NCI-H2107 treated with DMSO at 0.1 percent for 48 hours (cell line): ENCODE results near the gene HLA-F.

ENCODE experiments used
- DNase-seq: peaks from one replicate; lab custom pipeline; 2025; ENCODE audit not compliant: unreplicated experiment; lab: John Stamatoyannopoulos, UW

HLA-F gene

DNA sequence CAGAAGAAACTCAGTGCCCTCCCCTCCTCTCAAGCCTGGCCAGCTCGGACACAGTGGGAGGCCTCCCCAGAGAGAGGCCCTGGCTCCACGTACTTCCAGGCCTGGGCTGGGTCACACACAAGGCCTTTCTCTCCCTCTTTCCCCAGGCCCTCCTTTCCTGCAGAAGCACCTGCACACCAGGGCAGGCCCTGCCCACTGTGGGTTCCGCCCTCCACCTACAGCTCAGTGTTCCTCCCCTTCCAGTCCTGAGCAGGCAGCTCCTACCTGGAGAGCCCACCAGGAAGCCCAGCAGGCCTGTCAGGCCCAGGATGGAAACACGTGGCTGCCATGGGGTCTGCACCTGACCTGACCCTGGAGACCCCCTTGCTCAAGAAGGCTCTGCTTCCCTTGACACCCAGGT lies 18.9 kb downstream of the HLA-F start:
- DNase-seq, result no peak

DNA sequence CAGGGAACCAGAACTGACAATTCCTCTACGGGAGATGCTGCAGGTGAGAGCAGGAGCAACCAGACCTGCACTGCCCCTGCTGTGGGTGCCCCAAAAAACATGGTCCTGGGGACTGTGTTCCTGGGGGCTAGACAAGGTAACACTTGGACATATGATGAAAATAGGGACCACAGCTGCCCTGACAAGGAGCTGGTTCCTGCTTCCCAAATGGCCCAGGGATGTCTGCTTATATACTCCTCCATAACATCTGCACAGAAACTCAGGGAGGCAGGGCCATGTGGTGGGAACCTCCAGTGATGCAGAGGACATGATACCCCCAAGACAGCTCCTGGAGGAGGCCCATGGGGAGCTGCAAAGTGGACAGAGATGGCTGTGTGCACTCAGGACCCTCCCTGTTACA lies 19.8 kb downstream of the HLA-F start:
- no peak for DNase-seq

DNA sequence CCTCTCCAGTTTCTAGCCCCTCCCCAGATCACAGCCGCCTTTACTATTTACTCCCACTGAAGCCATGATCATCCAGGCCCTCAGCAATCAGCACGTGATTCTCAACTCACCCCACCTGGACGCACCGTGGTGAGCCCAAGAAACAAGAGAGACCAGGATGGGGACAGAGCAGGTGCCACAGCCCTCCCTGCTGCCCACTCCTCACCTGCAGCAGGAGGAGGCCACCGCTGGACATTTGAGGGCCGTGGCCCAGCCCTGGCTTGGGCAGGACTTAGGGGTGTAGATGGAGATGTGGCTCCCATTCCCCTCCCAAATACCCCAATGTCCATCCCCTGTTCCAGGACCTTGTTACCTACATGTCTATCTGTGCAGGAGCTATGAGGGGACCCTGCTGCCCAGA lies 20.3 kb downstream of the HLA-F start:
- no peak for DNase-seq

DNA sequence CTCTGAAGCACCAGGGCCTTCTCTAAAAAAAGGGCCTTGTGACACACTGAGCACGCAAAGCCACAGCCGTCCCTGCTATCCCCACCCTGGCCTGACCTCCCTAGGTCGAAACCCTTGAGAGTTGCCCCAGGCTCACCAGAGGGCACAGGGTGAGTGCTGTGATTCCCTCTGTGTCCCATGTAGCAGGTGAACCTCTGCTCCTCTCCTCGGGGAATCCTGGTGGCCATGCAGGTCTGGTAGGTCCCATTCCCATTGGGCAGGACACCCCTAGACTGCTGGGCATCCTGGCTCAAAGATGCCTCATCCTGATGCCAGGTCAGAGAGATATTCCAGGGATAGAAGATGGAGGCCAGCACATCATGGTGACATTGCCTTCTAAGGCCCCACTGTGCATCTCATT lies 20.9 kb downstream of the HLA-F start:
- no peak for DNase-seq

DNA sequence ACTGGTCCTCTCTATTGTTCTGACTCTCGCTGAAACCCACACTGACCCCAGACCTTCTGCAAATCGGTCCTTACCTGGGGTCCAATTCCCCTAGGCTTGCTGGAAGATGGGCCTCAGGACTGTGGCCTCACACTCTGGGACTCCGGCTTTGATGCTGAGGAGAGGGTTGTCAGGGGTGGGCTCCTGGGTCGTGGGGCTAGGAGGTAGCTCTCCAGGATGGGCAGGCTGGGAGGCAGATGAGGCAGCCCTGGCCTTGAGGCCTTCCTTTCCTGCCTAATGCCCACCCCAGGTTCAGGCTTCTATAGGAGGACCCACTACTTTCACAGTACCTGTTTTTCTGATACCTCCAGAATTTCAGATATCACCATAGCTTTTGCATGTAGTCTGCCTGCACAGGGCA lies 21.4 kb downstream of the HLA-F start:
- no peak for DNase-seq

DNA sequence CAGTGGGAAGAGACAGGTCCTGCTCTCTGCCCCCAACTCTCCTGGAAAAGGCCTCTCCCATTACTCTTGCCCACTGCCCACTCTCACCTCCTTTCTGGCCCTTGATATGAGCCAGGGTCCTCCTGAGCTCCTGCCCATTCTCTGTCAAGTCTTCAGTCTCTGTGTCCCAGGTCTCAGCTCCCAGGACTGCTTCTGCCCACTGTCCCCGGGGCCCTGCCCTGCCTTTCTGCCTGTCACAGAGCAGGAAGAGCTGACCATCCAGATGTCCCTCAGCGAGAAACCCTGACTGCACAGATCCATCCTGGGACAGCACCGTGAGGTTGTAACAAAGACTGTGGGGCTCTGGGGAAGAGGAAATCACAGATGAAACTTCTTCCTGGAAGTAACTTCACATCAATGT lies 22.2 kb downstream of the HLA-F start:
- DNase-seq, result no peak

DNA sequence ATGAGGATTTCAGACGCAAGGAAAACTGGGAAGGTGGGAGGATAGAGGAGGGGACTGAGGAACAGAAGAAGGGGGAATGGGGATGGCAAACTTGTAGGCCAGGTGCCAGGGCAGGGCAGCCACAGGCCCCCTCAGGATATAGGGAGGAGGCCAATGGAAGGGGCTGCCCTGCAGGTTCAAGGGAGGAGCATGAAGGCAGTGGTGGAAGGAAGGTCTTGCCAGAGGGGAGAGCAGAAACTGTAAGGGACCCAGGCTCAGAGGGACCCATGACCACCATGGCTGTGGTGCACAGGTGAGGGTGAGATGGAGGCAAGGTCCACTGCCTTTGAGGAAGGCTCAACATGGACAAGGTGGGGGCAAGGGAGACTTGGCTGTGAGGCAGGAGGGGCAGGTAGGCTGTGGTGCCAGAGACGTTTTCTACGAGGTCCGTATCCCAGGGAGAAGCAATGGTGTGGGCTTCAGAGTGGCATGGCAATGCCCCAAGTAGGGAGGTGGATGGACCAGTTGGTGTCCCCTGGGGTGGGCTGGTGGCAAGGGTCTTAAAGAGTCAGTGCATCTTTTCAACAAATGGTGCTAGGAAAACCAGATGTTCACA lies 22.7 kb downstream of the HLA-F start:
- no peak for DNase-seq

DNA sequence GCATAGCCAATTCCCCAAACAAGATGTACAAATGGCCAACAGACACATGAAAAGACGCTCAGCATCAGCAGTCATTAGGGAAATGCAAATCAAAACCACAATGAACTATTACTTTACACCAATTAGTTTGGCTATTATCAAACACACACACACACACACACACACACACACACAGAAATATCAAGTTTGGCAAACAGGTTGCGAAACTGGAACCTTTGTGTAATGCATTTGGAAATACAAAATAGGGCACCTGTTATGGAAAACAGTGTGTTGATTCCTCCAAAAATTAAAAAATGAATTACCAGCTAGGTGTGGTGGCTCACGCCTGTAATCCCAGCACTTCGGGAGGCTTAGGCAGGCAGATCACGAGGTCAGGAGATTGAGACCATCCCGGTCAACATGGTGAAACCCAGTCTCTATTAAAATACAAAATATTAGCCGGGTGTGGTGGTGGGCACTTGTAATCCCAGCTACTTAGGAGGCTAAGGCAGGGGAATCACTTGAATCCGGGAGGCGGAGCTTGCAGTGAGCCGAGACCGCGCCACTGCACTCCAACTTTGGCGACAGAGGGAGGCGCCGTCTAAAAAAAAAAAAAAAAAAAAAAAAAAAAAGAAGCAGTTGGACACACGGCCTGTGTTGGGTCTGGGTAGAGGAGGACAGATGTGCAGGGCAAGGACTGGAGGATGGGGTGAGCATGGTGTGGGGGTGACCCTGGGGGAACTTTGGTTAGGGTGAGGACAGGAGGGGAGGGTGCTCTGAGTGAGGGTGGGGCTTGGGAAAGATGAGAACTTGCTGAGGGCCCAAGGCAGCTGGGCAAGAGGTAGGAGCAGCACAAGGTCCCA lies 23.8 kb downstream of the HLA-F start:
- DNase-seq, result no peak

DNA sequence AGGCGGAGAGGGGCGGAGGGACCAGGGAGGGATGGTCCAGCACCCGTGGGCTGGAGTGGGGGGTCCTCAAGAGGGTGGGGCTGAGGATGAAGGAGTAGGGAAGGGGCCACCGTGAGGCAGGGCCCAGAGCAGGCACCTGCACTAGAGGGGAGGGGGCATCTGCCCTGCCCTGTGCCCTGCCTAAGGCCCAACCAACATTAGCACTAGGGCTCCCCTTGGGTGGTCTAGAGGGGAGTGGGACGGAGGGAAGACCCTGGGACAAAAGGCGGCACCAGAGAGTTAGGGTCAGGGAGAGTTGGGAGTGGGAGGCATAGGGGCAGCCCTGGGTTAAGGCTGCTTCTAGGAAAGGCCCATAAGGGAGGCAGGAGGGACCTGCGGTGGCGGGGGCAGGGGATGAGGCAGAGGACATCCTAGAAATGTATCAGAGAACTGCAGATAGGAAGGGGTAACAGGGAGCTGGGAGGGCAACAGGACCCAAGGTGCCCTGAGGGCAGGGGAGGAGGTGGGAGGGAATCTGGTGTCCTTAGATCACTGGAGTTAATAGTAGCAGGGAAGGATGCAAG lies 24.5 kb downstream of the HLA-F start:
- no peak for DNase-seq

DNA sequence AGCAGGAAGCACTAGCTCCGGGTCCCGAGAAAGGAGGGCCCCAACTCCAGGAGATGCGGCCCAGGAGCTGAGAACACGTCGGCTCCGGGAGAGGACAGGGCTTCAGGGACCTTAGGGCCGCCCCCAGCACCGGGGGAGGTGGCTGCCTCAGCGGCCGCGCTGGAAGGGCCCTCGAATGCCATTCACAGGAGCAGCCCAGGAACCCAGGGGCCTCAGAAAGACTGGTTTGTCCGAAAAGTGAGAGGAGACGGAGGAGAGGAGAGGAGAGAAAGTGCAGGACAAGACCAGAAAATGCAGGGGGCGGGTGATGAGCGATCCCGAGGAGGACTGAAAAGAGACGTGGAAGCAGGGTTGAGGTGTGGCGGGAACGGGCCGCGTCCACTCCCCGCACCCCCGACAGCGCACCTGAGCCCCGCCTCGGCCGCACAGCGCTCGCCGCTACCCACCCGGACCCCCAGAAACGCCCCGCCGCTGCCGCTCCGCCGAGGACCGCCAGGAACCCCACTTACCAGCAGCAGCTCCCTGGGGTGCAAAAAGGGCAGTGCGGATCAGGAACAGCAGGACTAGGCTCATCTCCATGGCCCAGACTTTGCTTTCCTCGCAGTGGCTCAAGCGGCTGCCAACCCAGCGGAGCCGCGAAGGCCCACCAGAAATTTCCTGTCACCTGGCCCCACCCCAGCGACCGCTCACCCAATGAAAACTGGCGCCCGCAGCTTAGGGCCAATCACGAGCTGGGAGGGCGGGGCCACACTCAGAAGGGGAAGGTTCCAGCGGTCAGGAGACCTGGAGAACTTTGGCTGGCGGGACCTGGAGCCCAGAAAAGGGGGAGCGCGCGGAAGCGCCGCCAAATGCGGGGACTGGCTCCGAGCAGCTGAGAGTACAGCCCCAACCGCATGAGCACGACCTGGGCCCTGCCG lies 25.4 kb downstream of the HLA-F start:
- no peak for DNase-seq

DNA sequence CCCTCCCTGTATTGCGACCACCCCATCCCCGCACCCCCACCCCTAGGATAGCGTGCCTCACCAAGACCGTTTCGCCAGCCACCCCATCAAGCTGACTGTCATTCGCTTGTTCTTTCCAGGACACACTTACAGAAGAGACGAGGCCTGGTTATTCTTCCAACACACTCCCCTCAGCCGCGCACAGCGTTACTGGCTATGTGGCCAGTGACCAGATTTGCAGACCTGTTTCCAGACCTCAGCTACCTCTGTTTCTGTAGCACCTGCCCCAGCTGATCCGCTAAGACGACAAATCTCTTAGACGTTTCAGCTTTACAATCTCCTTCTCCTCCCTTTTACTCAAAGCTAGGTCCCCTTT lies 26.1 kb downstream of the HLA-F start:
- DNase-seq, result no peak

DNA sequence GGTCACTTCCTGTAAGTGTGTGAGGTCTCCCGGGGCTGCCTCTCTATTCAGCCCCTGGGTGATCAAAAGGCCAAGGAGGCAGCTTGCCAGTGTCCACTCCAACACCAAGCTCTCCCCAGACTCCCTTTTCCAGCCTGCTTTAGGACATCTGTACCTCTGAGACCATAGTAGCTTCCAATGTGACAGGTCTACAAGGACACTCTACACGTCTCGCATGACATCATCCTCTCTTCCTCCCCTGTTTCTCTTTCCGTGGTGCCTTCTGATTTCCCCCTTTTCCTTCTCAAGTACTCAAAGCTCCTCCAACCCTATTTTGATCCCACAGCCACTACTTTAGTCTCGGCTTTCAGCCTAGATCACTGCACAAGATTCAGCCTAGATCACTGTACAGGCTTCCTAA lies 26.4 kb downstream of the HLA-F start:
- no peak for DNase-seq

DNA sequence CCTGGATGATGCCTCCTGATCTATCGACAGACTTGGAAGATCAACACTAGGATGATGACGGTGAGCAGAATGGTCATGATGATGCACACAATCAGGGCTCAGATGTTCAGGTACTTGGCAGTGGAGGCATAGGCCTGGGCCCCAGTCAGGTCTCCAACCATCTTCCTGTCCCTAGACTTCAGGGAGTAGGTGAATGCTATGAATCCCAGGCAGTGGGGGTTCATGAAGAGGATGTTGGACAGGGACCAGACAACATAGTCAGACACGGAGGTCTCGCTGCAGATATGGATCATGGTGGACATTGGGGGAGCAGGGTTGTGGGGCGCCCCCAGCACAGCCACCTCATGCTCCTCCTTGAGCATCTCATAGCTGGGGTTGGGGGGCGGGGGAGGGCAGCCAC lies 27.5 kb downstream of the HLA-F start:
- no peak for DNase-seq

DNA sequence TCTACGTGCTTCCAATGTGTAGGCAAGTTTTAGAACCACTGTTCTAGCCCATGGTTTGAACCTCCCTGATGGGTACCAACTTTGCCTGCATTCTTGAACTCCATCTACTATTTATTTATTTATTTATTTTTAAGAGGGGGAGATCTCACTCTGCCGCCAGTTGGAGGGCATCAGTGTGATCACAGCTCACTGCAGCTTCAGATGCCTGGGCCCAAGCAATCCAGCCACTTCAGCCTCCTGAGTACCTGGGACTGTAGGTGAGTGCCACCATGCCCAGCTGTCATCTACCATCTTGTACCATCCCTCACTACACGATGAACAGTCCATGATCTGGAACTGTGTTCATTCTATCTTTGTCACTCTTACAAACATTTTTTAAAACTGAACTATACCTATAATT lies 28.2 kb downstream of the HLA-F start:
- no peak for DNase-seq

DNA sequence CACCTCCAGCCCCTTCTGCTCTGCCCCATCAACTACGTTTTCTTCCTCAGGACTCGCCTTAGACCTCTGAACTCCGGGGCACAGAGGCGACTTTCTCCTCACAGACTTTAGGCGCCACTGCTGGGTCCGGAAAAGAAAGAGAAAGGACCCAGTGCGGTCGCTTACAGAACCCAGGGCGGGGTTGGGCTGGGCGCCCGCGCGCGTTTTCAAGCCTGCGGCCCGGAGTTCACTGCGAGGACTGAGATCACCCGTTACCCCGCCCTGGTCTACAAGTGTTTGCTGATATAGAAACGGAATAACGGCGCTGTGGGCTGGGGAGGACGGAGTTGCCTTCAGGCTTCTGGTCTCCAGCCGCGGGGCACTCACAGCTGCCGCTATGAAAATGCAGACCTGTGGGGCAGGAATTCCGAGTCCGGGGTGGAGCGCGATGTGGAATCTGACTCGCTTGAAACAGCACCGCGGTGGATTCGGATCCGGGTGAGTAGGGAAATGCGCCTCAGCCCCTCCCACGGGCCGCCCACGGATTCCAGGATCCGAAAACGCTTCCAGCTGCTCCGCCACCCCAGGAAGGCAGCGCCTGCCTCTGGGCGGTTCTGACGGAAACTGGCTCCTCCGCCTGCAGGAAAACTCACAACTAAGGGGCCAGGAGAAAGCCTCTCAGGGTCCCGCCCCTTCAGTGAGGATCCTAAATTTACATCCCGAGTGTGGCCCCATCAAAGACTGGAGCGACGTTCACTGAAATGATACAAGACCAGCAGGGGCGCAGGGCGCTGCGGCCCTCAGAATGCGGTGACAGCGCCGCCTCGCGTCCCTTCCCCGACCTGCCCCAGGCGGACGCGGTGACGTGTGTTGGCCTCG lies 29.4 kb downstream of the HLA-F start:
- peak; percentile 5 for DNase-seq

DNA sequence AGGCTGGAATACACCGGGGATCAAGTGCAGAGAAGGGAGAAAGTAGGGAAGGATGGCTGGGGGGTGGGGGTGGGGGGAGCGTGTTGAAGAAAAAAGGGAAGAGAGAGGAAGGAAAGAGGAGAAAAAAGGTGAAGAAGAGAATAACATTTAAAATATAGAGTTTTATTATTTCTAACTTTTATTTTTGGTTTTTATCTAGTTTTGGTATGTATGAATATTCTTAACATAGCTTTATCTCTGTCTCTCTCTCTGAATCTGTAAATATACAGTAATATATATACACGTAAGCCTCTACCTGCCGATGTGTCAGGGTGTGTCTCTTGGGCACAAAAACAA lies 30.0 kb downstream of the HLA-F start:
- no peak for DNase-seq

DNA sequence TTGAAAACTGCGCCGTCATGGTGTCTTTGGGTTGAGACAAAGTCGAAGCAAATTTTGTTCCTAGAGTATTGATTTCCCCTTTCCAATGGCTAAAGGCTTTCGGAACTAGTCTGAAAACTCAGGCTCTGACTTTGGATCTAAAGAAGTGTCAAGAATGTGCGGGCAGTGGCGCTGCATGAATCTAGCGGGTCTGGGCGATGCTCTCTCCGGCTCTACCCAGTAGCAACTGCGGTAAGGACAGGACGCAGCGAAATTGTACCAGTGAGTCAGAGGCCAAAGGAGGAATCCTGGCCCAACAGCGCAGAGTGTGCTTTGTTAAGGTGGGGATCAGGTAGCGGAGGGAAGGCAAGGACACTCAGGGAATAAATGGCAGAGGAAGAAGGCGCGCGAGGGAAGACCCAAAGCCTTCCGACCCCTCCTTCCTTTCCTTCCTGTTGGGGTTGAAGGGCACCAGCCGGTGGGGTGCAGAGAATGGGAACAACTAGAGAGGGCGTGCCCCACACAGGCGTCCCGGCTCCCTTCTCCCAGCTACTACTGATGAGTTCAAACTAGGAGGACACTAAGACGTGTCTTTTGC lies 32.1 kb downstream of the HLA-F start:
- DNase-seq, result no peak

DNA sequence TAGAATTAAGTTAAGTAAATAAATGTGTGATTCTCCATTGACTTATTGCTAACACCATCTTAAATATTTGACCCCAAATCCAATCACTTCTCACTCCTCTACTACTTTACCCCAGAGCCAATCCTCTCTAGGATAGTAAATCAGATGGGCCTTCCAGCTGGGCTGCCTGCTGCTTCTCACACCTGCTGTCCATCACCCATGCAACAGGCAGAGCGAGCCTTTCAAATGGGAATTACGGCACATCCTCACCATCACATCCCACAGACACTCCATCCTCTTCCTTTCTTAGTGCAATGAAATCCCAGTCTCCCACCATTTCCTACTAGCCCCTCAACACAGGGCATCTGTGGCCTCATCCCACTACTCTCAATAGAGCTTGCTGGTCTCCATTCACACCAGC lies 34.0 kb downstream of the HLA-F start:
- no peak for DNase-seq

DNA sequence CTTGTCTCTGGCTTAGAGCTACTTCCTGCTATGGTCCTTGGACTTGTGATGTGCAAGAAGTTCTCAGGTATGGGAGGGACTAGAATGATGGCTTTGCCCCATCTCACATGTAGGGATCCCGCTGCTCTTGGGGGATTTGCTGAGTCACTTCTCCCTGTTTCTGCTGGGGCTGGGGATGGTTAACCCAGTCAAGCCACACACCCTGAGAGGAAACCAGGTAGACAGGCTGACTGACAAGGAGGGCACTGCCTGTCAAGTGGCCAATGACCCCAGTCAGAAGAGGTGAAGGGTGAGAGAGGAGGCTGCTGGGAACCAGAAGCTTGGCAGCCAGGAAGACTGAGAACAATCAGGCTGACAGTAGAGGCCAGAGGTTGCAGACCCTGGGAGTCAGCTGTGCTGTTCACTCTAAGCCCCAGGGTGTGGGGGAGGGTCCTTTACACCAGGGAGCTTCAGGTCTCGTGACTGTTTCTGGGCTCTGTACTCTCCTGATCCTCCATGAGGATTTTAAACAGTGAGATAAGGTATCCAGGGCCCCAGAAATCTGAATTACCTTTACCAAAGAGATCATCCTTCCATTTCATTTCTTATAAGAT lies 34.6 kb downstream of the HLA-F start:
- DNase-seq, result no peak

DNA sequence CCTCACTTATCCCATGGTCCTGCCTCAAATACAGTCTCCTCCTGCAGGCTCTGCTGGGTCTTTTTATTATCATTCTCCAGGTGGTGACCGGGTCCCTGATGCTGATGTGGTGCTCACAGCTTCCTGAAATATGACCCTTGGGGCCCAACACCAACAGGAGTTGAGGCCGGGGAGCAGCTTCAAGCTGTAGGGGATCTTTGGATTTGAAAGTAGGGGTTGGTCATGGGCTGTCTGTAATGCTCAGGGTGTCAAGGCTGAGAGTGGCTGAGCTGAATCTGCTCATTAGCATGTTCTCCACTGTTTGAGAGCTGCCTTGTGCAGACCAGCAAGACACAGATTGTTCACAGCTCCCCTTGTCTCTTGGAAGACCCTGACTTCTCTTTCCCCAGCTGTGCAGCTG lies 35.5 kb downstream of the HLA-F start:
- peak; percentile 4 for DNase-seq
